ENCODE data around the gene EGLN3. TPM values are rescaled to one million over a fixed set of nuclear protein-coding genes. Genes with fewer than 3 reads are reported as not detected.

Gene EGLN3
- total RNA-seq, 1 experiment from 2014 or later: 9.5 TPM

DNA sequence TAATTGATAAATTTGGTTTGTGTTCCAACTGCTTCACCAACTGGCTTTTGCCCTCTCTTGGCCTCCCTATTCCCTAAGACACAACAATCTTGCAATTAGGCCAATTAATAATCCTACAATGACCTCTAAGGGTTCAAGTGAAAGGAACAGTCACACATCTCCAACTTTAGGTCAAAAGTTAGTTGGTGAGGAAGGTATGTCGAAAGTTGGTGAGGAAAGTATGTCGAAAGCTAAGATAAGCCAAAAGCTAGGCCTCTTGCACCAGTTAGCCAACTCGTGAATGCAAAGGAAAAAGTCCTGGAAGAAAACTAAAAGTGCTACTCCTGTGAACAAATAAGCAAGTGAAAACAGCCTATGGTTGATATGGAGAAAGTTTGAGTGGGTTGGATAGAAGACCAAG, 32.6 kb downstream of the EGLN3 start:
- Histone ChIP-seq H3K9me3 (no peaks in the 10 kb centered on the region), H3K27me3 (replicated peaks; ENCODE audit: control insufficient read depth, insufficient read depth, low read length) (no peaks in the 10 kb centered on the region), H3K36me3 (ENCODE audit: control insufficient read depth, insufficient read depth, low read length) (no peaks in the 10 kb centered on the region), H3K4me3 (ENCODE audit: low read depth, low read length) (no peak overlapping the region), H3K4me1 (no peaks in the 10 kb centered on the region)
- Mint-ChIP-seq H3K36me3 (ENCODE audit: insufficient read depth, unreplicated experiment) (no peaks in the 10 kb centered on the region), H3K9me3 (ENCODE audit: unreplicated experiment) (no peaks in the 10 kb centered on the region), H3K4me3 (ENCODE audit: unreplicated experiment) (no peak overlapping the region), H3K27me3 (ENCODE audit: insufficient read depth, unreplicated experiment) (no peaks in the 10 kb centered on the region), H3K4me1 (ENCODE audit: low read depth, unreplicated experiment) (no peaks in the 10 kb centered on the region), H3K27ac (ENCODE audit: unreplicated experiment) (no peak overlapping the region)
- TF ChIP-seq, protein P1, sequence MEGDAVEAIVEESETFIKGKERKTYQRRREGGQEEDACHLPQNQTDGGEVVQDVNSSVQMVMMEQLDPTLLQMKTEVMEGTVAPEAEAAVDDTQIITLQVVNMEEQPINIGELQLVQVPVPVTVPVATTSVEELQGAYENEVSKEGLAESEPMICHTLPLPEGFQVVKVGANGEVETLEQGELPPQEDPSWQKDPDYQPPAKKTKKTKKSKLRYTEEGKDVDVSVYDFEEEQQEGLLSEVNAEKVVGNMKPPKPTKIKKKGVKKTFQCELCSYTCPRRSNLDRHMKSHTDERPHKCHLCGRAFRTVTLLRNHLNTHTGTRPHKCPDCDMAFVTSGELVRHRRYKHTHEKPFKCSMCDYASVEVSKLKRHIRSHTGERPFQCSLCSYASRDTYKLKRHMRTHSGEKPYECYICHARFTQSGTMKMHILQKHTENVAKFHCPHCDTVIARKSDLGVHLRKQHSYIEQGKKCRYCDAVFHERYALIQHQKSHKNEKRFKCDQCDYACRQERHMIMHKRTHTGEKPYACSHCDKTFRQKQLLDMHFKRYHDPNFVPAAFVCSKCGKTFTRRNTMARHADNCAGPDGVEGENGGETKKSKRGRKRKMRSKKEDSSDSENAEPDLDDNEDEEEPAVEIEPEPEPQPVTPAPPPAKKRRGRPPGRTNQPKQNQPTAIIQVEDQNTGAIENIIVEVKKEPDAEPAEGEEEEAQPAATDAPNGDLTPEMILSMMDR (IDR thresholded peaks at IDR 0.05; ENCODE audit: insufficient read depth in 1 of 2, low read depth in 1 of 2, low read length in 1 of 2, severe bottlenecking in 1 of 2, unreplicated experiment in 1 of 2): no peak
- intact Hi-C loops (cut with micrococcal nuclease; ENCODE audit: unreplicated experiment): no loop called here
- ChIA-PET POLR2A (no interaction called here), CTCF (no interaction called here)
- DNase-seq: no peak
- BruUV-seq (replicated peaks): no TSS peak

- Mint-ChIP-seq H3K9me3 (ENCODE audit: unreplicated experiment) (no peaks in the 10 kb centered on the region), H3K4me1 (ENCODE audit: low read depth, unreplicated experiment) (no peaks in the 10 kb centered on the region), H3K27me3 (ENCODE audit: insufficient read depth, unreplicated experiment) (no peaks in the 10 kb centered on the region), H3K4me3 (ENCODE audit: unreplicated experiment) (no peak overlapping the region), H3K27ac (ENCODE audit: unreplicated experiment) (no peak overlapping the region), H3K36me3 (ENCODE audit: insufficient read depth, unreplicated experiment) (no peaks in the 10 kb centered on the region)
- Histone ChIP-seq H3K4me3 (ENCODE audit: low read depth, low read length) (no peak overlapping the region), H3K9me3 (no peaks in the 10 kb centered on the region), H3K36me3 (ENCODE audit: control insufficient read depth, insufficient read depth, low read length) (no peaks in the 10 kb centered on the region), H3K27me3 (replicated peaks; ENCODE audit: control insufficient read depth, insufficient read depth, low read length) (no peaks in the 10 kb centered on the region), H3K4me1 (no peaks in the 10 kb centered on the region)
- ChIA-PET CTCF (no interaction called here), POLR2A (no interaction called here)
- TF ChIP-seq, protein P1 (IDR thresholded peaks at IDR 0.05; ENCODE audit: insufficient read depth in 1 of 2, low read depth in 1 of 2, low read length in 1 of 2, severe bottlenecking in 1 of 2, unreplicated experiment in 1 of 2): no peak
- BruUV-seq (replicated peaks): no TSS peak
- no peak for DNase-seq
- intact Hi-C loops (cut with micrococcal nuclease; ENCODE audit: unreplicated experiment): no loop called here
Measured at GRCh38 chr14:33917661-33918060, 33.2 kb downstream of the EGLN3 start.

- Mint-ChIP-seq H3K36me3 (ENCODE audit: insufficient read depth, unreplicated experiment) (no peaks in the 10 kb centered on the region), H3K4me3 (ENCODE audit: unreplicated experiment) (no peak overlapping the region), H3K9me3 (ENCODE audit: unreplicated experiment) (no peaks in the 10 kb centered on the region), H3K27ac (ENCODE audit: unreplicated experiment) (no peak overlapping the region), H3K4me1 (ENCODE audit: low read depth, unreplicated experiment) (no peaks in the 10 kb centered on the region), H3K27me3 (ENCODE audit: insufficient read depth, unreplicated experiment) (no peaks in the 10 kb centered on the region)
- no peaks in the 10 kb centered on the region for H3K9me3 ChIP-seq
- no TSS peak for BruUV-seq (replicated peaks)
- no peaks in the 10 kb centered on the region for H3K4me1 ChIP-seq
- intact Hi-C loops (cut with micrococcal nuclease; ENCODE audit: unreplicated experiment): no loop called here
- TF ChIP-seq, protein P1 (IDR thresholded peaks at IDR 0.05; ENCODE audit: insufficient read depth in 1 of 2, low read depth in 1 of 2, low read length in 1 of 2, severe bottlenecking in 1 of 2, unreplicated experiment in 1 of 2): no peak
- H3K27me3 ChIP-seq (replicated peaks; ENCODE audit: control insufficient read depth, insufficient read depth, low read length): no peaks in the 10 kb centered on the region
- ChIA-PET CTCF (no interaction called here), POLR2A (no interaction called here)
- H3K4me3 ChIP-seq (ENCODE audit: low read depth, low read length): no peak overlapping the region
- DNase-seq: no peak
- no peaks in the 10 kb centered on the region for H3K36me3 ChIP-seq (ENCODE audit: control insufficient read depth, insufficient read depth, low read length)
Measured at GRCh38 chr14:33916663-33917565, 34.0 kb downstream of the EGLN3 start.

Measured in Caco-2 (cell line).